Bronchus fibroblast of lung (primary cell): ENCODE measurements around the gene ELP6. TPM values are rescaled to one million over a fixed set of nuclear protein-coding genes. Genes with fewer than 3 reads are reported as not detected.

Source experiments
- total RNA-seq: library from RNA; depleted of rRNA; stranded (reverse); fragments of >200 nt; gene quantifications from 2 replicates; pipeline ENCODE4 v1.2.3, GENCODE V29; 2015

Gene ELP6, protein sequence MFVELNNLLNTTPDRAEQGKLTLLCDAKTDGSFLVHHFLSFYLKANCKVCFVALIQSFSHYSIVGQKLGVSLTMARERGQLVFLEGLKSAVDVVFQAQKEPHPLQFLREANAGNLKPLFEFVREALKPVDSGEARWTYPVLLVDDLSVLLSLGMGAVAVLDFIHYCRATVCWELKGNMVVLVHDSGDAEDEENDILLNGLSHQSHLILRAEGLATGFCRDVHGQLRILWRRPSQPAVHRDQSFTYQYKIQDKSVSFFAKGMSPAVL
- 40.0 and 48.6 TPM in 2 replicates for total RNA-seq

DNA sequence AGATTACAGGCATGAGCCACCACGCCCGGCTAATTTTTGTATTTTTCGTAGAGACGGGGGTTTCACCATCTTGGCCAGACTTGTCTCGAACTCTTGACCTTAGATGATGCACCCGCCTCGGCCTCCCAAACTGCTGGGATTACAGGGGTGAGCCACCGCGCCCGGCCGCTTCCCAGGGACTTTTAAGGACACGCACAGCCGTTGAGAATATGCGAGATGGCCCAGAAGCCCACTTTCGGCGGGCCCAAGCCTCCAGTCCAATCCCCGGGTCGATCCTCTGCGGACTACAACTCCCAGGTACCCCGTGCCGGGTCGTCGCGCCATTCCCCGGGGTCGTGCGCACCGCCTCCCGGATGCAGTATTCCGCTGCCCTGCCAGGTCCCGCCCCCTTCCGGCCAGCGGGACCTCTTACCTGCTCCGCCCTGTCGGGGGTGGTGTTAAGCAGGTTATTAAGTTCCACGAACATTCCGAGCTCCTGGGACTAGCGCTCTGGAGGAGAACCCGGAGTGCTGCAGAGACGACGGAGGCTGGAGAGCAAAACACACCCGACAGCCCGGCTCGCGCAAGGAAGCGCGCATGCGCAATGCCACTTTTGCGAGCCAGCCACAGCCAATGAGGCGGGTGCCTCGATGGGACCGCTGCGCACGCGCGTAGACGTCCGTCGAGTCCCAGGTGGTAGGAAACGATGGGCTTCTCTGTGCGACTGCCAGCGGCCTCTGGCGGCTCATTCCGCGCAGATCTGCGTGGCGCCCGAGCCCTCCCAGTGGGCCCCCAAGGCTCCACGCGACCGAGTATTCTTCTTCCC is at the start of gene ELP6:
Gene ELP6 (minus strand): TSS at position 588 of the 805 bp plus-strand sequence. CDS start 122 bp downstream, at position 466.

DNA sequence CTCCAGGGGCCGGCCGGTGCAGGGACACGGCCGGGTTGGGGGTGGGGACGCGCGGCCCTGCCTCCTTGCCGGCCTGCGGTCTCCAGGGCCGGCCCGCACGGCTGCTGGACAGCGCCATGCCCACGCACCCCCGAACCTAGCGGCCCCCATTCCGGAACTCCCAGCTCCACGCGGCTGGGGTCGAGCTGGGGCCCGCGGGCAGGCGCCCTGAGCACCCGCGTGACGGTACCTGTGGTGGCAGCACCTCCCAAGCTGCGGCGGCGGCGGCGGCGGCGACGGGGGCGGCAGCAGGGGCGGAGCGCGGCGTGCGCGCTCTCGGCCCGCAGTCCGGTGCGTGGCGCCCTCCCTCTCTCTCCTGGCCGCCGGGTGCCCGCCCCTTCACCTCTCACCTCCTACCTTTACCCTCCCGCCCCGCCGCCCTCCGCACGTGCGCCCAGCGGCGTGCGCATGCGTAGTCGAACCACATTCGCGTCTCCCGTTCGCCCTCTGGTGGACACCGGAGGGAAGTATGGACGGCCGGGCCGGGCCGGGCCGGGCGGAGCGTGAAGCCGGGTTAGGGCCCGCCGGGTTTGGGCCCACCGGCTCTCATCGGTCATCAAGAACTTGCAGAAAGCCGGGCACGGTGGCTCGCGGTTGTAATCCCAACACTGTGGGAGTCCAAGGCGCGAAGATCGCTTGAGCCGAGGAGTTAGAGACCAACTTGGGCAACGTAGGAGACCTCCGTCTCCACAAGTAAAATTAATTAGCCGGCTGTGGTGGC is 37.8 kb downstream of the ELP6 start, which contains the start of gene SCAP:
Gene SCAP (minus strand): TSS at position 372 of the 760 bp plus-strand sequence. CDS start 32,948 bp downstream, outside the sequence.

Other genes with a start within 250 kb of the ELP6 start
- 4.2 and 7.3 TPM in 2 replicates for gene KIF9, start 230.9 kb downstream of the ELP6 start, total RNA-seq
- gene KLHL18, start 230.8 kb downstream of the ELP6 start, total RNA-seq = 14.0 and 14.8 TPM in 2 replicates
- gene PTPN23, start 132.7 kb downstream of the ELP6 start, total RNA-seq = 14.6 and 15.0 TPM in 2 replicates
- gene SCAP, start 37.8 kb downstream of the ELP6 start, total RNA-seq = 42.7 and 43.9 TPM in 2 replicates
- 0.15 and 0.17 TPM in 2 replicates for gene CSPG5, start 65.2 kb upstream of the ELP6 start, total RNA-seq